Retinal pigment epithelial cell (primary cell): Measurements from ENCODE around the gene SPATA3.
"Not testable (repeated sequence)": the region's sequence is repeated elsewhere in the genome, so short reads cannot be mapped to it uniquely, and the experiment has no call there.

Experiments used
- DNase-seq: peaks from one replicate; pipeline ENCODE4 v3.0.0-alpha.2; 2010; ENCODE audit warnings: low read depth
- H3K4me3 ChIP-seq: 2 replicates; pipeline ENCODE4 v1.5.1; 2011; ENCODE audit warnings: mild to moderate bottlenecking, low read length, control low read depth, moderate library complexity
- TF ChIP-seq, protein P1 (sequence below): conservative IDR thresholded peaks from 2 replicates; pipeline ENCODE4 v1.5.1; 2011; ENCODE audit warnings: low read depth, low read length, control low read depth, inconsistent platforms

The SPATA3 gene

DNA sequence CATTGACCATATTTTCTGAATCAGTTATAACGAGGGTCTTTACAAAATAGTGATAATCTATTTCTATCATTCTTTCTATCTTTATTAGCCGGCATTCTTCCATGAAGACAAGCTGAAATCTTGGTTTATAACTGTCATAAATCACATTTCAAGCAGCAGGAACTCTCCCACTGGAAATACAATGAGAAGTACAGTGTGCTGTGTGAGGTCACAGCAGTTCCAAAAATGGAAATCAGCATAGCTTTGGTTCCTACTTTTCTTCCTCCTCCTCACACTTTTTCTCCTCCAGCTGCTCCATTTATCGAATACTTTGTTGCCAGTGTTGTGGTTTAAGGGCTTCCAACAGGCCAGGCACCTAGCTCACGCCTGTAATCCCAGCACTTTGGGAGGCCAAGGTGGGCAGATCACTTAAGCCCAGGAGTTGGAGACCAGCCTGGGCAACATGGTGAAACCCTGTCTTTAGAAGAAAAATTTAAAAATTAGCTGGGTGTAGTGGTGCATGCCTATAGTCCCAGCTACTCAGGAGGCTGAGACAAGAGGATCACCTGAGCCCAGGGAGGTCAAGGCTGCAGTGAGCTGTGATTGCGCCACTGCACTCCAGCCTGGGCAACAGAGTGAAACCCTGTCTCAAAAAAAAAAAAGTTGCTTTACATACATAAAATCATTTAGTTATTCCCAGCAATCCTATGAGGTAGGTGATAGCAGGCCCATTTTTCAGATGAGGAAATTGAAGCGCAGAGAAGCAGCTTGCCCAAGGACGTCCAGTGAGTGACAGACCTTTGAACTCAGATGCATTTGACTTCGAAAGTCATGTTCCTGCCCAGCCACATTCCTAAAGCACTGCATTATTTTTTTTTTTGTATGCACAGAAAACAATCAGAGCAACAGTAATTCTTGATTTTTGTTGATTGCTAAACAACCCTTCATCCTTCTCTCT lies 36.8 kb upstream of the SPATA3 start:
- no peak for DNase-seq
- TF ChIP-seq, protein P1, sequence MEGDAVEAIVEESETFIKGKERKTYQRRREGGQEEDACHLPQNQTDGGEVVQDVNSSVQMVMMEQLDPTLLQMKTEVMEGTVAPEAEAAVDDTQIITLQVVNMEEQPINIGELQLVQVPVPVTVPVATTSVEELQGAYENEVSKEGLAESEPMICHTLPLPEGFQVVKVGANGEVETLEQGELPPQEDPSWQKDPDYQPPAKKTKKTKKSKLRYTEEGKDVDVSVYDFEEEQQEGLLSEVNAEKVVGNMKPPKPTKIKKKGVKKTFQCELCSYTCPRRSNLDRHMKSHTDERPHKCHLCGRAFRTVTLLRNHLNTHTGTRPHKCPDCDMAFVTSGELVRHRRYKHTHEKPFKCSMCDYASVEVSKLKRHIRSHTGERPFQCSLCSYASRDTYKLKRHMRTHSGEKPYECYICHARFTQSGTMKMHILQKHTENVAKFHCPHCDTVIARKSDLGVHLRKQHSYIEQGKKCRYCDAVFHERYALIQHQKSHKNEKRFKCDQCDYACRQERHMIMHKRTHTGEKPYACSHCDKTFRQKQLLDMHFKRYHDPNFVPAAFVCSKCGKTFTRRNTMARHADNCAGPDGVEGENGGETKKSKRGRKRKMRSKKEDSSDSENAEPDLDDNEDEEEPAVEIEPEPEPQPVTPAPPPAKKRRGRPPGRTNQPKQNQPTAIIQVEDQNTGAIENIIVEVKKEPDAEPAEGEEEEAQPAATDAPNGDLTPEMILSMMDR: no peak
- no peak overlapping the region for H3K4me3 ChIP-seq

DNA sequence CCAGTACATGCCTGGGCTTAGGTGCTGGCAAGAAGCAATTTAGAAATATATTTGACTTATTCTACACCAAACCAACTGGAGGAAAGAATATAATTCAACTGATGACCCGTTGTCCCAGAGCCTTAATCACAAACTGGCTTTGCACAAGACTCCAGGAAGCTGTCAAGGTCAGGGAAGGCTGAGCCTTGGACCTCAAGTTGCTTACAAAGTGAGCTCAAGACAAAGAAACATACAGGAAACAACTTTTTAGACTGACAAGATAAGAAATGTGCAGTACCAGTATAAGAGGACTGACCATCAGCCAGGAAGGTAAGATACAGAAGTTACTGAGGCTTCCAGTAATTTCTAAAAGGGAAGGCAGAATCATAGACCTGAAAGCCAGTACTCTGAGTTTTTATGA lies 35.9 kb upstream of the SPATA3 start:
- no peak for DNase-seq
- TF ChIP-seq, protein P1: no peak
- no peak overlapping the region for H3K4me3 ChIP-seq

DNA sequence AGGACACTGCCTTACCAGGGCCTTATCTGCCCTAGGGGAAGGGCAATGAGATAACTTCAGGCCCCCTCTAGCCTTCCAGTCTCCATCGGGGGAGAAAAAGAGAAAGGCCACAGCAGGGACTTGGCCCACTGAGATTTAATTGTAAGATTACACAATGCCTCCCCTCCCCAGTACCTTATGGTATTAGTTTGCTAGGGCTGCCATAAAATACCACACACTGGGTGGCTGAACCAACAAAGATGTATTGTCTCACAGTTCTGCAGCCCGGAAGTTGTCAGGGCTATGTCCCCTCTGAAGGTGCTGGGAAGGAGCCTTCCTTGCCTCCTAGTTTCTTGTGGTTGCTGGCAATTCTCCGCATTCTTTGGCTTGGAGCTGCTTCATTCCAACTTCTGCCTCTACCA lies 34.8 kb upstream of the SPATA3 start:
- peak; percentile 31 for DNase-seq
- no peak overlapping the region for H3K4me3 ChIP-seq
- TF ChIP-seq, protein P1: no peak

DNA sequence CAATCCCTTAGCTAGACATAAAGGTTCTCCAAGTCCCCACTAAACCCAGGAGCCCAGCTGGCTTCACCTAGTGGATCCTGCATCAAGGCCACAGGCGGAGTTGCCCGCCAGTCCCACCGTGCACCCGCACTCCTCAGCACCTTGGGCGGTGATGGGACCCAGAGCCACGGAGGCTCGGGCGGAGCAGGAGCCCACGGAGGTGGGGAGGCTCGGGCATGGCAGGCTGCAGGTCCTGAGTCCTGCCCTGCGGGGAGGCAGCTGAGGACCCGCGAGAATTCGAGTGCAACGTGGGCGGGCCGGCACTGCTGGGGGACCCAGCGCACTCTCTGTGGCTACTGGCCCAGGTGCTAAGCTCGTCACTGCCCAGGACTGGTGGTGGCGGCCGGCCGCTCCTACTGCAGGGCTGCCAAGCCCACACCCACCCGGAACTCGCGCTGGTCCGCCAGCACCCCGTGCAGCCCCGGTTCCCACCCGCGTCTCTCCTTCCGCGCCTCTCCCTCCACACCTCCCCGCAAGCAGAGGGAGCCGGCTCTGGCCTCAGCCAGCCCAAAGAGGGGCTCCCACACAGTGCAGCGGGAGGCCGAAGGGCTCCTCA lies 31.7 kb upstream of the SPATA3 start:
- DNase-seq: no peak
- H3K4me3 ChIP-seq: no peak overlapping the region
- TF ChIP-seq, protein P1: no peak

DNA sequence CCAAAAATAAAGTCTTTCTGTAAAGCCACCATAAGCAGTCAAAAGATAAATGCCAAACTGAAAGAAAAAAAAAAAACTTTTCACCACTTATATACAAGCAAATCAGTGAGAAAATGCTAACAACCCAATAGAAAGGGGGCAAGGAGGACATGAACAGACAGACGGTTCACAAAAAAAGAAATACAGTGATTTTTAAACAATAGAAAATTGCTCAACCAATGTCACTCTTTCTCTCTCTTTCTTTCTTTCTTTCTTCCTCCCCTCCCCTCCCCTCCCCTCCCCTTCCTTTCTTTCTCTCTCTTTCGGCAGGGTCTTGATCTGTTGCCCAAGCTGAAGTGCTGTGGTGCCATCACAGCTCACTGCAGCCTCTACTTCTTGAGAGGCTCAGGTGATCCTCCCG lies 28.8 kb upstream of the SPATA3 start:
- TF ChIP-seq, protein P1: no peak
- H3K4me3 ChIP-seq: no peak overlapping the region
- DNase-seq: no peak

DNA sequence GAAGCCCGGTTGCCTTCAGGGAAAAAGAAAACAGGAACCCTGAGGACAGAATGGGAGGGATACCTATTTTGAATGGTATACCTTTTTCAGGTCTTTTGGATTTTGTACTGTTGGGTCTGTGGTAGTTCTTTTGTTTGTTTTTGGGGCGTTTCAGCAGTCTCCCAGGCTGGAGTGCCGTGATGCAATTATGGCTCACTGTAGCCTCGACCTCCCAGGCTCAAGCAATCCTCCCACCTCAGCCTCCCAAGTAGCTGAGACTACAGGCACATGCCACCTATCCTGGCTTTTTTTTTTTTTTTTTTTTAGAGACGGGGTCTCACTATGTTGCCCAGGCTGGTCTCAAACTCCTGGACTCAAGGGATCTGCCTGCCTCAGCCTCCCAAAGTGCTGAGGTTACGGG lies 27.6 kb upstream of the SPATA3 start:
- DNase-seq, H3K4me3 ChIP-seq: not testable (repeated sequence)

DNA sequence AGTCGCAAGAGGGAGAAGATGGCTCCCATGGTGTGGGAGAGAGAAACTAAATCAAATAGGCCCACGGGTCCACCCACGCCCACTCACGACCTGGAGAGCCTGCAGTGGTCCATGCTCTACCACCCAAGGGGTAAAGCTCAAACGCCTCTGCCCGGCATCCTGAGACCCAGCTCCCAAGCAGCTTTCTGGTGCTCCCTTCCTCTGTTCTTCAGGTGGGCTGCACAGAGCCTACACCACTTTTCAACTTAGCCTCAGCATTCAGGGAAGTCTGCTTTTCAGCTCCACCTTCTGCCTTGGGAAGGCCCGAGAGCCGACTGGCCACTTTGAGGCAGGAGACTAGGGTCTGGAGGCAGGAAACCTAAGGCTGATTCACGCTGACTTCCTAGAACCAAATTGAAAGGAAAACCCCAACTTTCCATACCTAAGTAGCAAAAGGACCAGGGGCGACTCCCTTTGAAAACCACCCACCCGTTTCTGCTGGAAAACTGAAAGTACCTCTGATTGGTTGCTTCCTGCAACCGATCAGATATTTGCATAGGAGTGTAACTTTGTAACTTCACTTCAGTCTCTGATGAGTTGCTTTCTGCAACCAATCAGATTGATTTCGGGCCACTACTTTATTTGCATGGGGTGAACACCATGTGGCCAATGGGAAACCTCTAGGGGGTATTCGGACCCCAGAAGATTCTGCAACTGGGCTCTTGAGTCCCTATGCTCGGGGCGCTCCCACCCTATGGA lies 26.8 kb upstream of the SPATA3 start:
- no peak overlapping the region for H3K4me3 ChIP-seq

More for the DNA sequence above, 26.8 kb upstream of the SPATA3 start:
- DNase-seq: no peak
- TF ChIP-seq, protein P1: no peak
